Calu3 (cell line): Measurements from ENCODE around the gene SLCO4A1. TPM values are rescaled to one million over a fixed set of nuclear protein-coding genes. Genes with fewer than 3 reads are reported as not detected.

Source experiments
- BruUV-seq: library from RNA; stranded (reverse); fragments of 400-500 nt; replicated peaks from 2 replicates; lab custom pipeline; 2021; lab: Mats Ljungman, UMichigan
- CTCF ChIA-PET: fragments of 300-600 bp; sonication (Branson Sonifier 250); formaldehyde crosslinking; loops from one replicate; lab custom pipeline; 2022; ENCODE audit warnings: antibody characterized with exemption; lab: Charles Lee
- DNase-seq: peaks from one replicate; pipeline ENCODE4 v3.0.0; 2022
- H3K27ac Mint-ChIP-seq: one replicate; pipeline ENCODE4 v1.8.0; 2022; ENCODE audit warnings: mixed read lengths; ENCODE audit not compliant: unreplicated experiment
- H3K27me3 Mint-ChIP-seq: one replicate; pipeline ENCODE4 v1.8.0; 2022; ENCODE audit warnings: mixed read lengths; ENCODE audit not compliant: unreplicated experiment
- H3K36me3 Mint-ChIP-seq: one replicate; pipeline ENCODE4 v1.8.0; 2022; ENCODE audit warnings: mild to moderate bottlenecking, moderate library complexity, mixed read lengths; ENCODE audit not compliant: insufficient read depth, unreplicated experiment
- H3K4me1 Mint-ChIP-seq: one replicate; pipeline ENCODE4 v1.8.0; 2022; ENCODE audit warnings: mild to moderate bottlenecking, low read depth, mixed read lengths; ENCODE audit not compliant: unreplicated experiment
- H3K4me3 Mint-ChIP-seq: one replicate; pipeline ENCODE4 v1.8.0; 2022; ENCODE audit warnings: mild to moderate bottlenecking, low read depth, moderate library complexity, mixed read lengths; ENCODE audit not compliant: unreplicated experiment
- H3K9me3 Mint-ChIP-seq: one replicate; pipeline ENCODE4 v1.8.0; 2022; ENCODE audit warnings: low read depth, mixed read lengths; ENCODE audit not compliant: unreplicated experiment
- intact Hi-C: fragments of 100-400 bp; cut with micrococcal nuclease; formaldehyde crosslinking; loops from one replicate; pipeline ENCODE4 v1.10.0; 2022; ENCODE audit not compliant: unreplicated experiment
- total RNA-seq: library from RNA; stranded (reverse); gene quantifications from 2 replicates; pipeline ENCODE4 v1.2.3, GENCODE V29; 2022
- TF ChIP-seq, protein P1 (sequence below): fragments of 200-600 bp; IDR thresholded peaks from one replicate; pipeline ENCODE4 v1.8.0; 2022; ENCODE audit warnings: antibody characterized with exemption; ENCODE audit not compliant: unreplicated experiment

Gene SLCO4A1
- total RNA-seq, 1 experiment from 2014 or later: 63.9 TPM

DNA sequence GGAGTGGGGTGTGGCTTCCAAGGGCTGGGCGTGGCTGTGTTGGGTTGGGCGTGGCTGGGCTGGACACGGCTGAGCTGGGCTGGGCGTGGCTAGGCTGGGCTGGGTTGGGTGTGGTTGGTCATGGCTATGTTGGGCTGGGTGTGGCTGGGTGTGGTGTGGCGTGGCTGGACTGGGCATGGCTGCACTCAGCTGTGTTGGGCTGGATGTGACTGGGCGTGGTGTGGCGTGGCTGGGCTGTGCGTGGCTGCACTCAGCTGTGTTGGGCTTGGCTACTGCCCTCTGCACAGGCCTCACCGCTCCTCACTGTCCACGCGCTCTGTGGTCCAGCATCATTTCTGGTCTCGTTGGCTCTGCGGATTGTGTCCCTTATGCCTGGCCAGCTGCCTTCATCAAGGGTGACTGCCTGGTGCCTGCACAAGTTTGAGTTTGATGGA is 43.5 kb upstream of the SLCO4A1 start:
- CTCF ChIA-PET: no interaction called here
- peak; percentile 87 for DNase-seq
- intact Hi-C loops: no loop called here
- no peaks in the 10 kb centered on the region for H3K36me3 Mint-ChIP-seq
- no peak overlapping the region for H3K27ac Mint-ChIP-seq
- TF ChIP-seq, protein P1, sequence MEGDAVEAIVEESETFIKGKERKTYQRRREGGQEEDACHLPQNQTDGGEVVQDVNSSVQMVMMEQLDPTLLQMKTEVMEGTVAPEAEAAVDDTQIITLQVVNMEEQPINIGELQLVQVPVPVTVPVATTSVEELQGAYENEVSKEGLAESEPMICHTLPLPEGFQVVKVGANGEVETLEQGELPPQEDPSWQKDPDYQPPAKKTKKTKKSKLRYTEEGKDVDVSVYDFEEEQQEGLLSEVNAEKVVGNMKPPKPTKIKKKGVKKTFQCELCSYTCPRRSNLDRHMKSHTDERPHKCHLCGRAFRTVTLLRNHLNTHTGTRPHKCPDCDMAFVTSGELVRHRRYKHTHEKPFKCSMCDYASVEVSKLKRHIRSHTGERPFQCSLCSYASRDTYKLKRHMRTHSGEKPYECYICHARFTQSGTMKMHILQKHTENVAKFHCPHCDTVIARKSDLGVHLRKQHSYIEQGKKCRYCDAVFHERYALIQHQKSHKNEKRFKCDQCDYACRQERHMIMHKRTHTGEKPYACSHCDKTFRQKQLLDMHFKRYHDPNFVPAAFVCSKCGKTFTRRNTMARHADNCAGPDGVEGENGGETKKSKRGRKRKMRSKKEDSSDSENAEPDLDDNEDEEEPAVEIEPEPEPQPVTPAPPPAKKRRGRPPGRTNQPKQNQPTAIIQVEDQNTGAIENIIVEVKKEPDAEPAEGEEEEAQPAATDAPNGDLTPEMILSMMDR: no peak
- BruUV-seq: no TSS peak
- peaks cover 66% of the 10 kb centered on the region for H3K27me3 Mint-ChIP-seq
- peaks cover 22% of the 10 kb centered on the region for H3K4me1 Mint-ChIP-seq
- H3K9me3 Mint-ChIP-seq: no peaks in the 10 kb centered on the region
- no peak overlapping the region for H3K4me3 Mint-ChIP-seq

DNA sequence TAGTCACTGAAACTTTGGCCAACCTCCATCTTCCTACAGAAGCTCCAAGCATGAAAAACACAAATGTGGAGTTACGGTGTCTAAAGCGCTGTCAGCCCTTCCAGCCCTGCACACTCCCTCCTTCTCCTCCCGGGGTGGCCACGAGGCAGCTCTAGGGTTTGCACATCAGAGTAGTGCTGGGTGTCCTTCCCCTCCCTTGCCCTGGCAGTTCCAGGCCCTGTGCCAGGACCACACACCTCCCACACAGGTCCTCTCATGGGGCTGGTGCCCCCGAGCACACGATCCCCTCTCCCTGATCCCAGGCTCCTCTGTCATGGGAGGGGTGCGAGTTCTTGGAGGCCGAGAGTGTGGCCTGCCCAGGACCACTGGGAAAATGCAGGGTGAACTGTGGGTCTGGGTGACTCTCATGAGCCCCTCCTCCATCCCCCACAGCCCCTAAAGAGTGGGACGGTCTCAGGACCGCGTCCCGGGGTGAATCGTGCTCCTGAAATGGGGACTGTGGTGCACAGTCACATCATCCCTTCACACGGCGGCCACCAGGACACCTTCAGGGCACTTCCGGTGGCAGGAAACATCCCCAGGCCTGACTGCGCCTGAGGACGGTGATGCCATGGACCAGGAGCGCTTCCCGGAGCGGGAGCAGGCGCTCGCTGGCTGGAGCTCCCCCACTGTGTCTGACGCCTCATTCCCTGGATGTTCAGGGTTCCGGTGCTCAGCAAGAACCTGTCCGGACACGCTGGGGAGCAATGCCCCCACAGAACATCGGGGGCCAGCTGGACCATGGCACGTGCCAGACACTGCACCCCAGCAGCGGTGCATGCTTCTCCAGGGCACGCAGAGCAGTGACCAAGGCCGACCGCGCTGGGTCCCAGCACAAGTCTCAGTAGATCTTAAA is 42.8 kb upstream of the SLCO4A1 start:
- intact Hi-C loops: no loop called here
- H3K4me1 Mint-ChIP-seq: peaks cover 22% of the 10 kb centered on the region
- TF ChIP-seq, protein P1: no peak
- no peak overlapping the region for H3K27ac Mint-ChIP-seq
- no TSS peak for BruUV-seq
- no peaks in the 10 kb centered on the region for H3K9me3 Mint-ChIP-seq
- H3K4me3 Mint-ChIP-seq: no peak overlapping the region
- H3K36me3 Mint-ChIP-seq: no peaks in the 10 kb centered on the region
- DNase-seq: no peak
- CTCF ChIA-PET: no interaction called here
- H3K27me3 Mint-ChIP-seq: peaks cover 61% of the 10 kb centered on the region

DNA sequence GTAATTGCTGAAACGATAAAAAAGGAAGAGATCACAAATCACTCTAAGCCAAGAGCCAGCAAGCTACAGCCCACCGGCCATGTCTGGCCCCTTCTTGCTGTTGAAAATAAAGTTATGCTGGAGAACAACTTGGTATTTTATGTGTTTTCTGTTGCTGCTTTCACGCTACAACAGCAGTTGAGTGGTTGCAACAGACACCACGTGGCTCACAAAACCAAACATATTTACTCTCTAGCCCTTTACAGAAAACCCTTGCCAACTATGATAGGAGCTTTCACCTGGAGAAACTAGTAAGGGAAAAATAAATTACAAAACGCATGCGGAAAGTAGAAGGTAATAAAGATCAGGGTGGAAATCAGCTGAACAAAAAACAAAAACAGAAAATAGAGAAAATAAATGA is 41.1 kb upstream of the SLCO4A1 start:
- H3K9me3 Mint-ChIP-seq: no peaks in the 10 kb centered on the region
- TF ChIP-seq, protein P1: no peak
- H3K36me3 Mint-ChIP-seq: no peaks in the 10 kb centered on the region
- no peak overlapping the region for H3K27ac Mint-ChIP-seq
- CTCF ChIA-PET: no interaction called here
- DNase-seq: no peak
- BruUV-seq: no TSS peak
- peaks cover 50% of the 10 kb centered on the region for H3K27me3 Mint-ChIP-seq
- H3K4me1 Mint-ChIP-seq: peaks cover 13% of the 10 kb centered on the region
- intact Hi-C loops: no loop called here
- H3K4me3 Mint-ChIP-seq: no peak overlapping the region

DNA sequence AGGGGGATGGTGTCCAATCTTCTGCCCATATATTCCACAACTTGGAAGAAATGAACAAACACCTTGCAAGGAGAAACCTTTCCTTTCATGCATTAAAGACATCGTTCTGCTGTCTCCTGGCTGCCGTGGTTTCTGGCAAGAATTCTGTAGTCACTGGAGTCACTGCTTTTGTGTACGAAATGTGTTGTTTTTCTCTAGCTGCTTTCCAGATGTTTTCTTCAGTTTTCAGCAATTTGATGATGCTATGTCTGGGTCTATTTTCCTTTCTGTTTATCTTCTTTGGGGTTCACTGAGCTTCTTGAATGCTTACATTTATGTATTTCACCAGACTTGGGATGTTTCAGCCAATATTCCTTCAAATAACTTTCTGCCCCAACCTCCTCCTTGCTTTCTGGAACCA is 40.6 kb upstream of the SLCO4A1 start:
- H3K36me3 Mint-ChIP-seq: no peaks in the 10 kb centered on the region
- peaks cover 19% of the 10 kb centered on the region for H3K4me1 Mint-ChIP-seq
- no peaks in the 10 kb centered on the region for H3K9me3 Mint-ChIP-seq
- intact Hi-C loops: no loop called here
- CTCF ChIA-PET: no interaction called here
- no peak for DNase-seq
- TF ChIP-seq, protein P1: no peak
- no TSS peak for BruUV-seq
- H3K27ac Mint-ChIP-seq: no peak overlapping the region
- H3K27me3 Mint-ChIP-seq: peaks cover 53% of the 10 kb centered on the region
- H3K4me3 Mint-ChIP-seq: no peak overlapping the region
